ENCODE measurements around the gene CPED1. TPM values are rescaled to one million over a fixed set of nuclear protein-coding genes. Genes with fewer than 3 reads are reported as not detected.

Gene CPED1
- total RNA-seq, 1 experiment from 2014 or later: 0.13 TPM

GRCh38 chr7:120949998-120950538 lies 38.4 kb upstream of the CPED1 start:
- Histone ChIP-seq H2BK120ac (ENCODE audit: low read depth, low read length, poor library complexity, severe bottlenecking) (no peak overlapping the region), H3K23me2 (ENCODE audit: insufficient read length, low read depth, low read length, poor library complexity, severe bottlenecking) (peaks cover 4% of the 10 kb centered on the region), H3K9ac (ENCODE audit: extremely low read depth, insufficient read length, low read length) (peak overlapping the region; percentile 95), H4K20me1 (ENCODE audit: control insufficient read depth, insufficient read depth, insufficient read length) (no peaks in the 10 kb centered on the region), H3K56ac (ENCODE audit: insufficient read length, low read depth, low read length) (no peak overlapping the region), H3K14ac (ENCODE audit: insufficient read depth, low read length) (no peak overlapping the region), H3K4ac (ENCODE audit: low read depth, low read length) (no peak overlapping the region), H3K27me3 (ENCODE audit: insufficient read depth, low read length) (no peaks in the 10 kb centered on the region), H2AFZ (ENCODE audit: low read length) (peak overlapping the region; percentile 94), H2BK15ac (ENCODE audit: low read depth, low read length) (no peak overlapping the region), H2BK12ac (ENCODE audit: insufficient read length, low read depth, low read length) (no peak overlapping the region), H3K23ac (ENCODE audit: insufficient read length, low read depth, low read length) (no peak overlapping the region), H3K4me1 (ENCODE audit: insufficient read depth, low read length) (no peaks in the 10 kb centered on the region; the same call in 1 of the 2 replicates), H3K79me2 (ENCODE audit: insufficient read depth, low read length) (0 out of 2 replicates have a peak, but pooled peaks cover 2% of the 10 kb centered on the region), H3K18ac (ENCODE audit: insufficient read length, low read depth, low read length) (peak overlapping the region; percentile 51), H3K4me2 (ENCODE audit: insufficient read depth, insufficient read length, low read length) (peak overlapping the region; percentile 83), H4K91ac (ENCODE audit: insufficient read length, low read depth, low read length) (no peak overlapping the region), H2AK5ac (ENCODE audit: insufficient read length, low read length) (no peak overlapping the region), H4K8ac (replicated peaks; ENCODE audit: insufficient read length, low read depth, low read length) (no peak overlapping the region), H3K79me1 (ENCODE audit: insufficient read depth, low read depth, low read length, poor library complexity, severe bottlenecking) (peaks cover 3% of the 10 kb centered on the region), H2BK5ac (ENCODE audit: insufficient read length, low read length) (no peak overlapping the region), H3K27ac (ENCODE audit: insufficient read length, low read depth, low read length) (no peak overlapping the region), H3T11ph (ENCODE audit: low read length) (no peak overlapping the region), H2BK20ac (ENCODE audit: low read depth, low read length, poor library complexity, severe bottlenecking) (no peak overlapping the region), H3K9me3 (ENCODE audit: control insufficient read depth, low read depth, low read length) (no peaks in the 10 kb centered on the region), H4K5ac (ENCODE audit: insufficient read length, low read depth, low read length) (no peak overlapping the region)
- Mint-ChIP-seq H3K36me3 (ENCODE audit: insufficient read depth in 1 of 3, low read depth in 3 of 3) (peaks cover 2 to 22% (median 18%) of the 10 kb centered on the region in 3 experiments; a peak in 6 of 7 replicates), H3K4me1 (peaks cover 12% of the 10 kb centered on the region in 2 experiments), H3K4me3 (peak overlapping the region; percentile 81 to 87), H3K9me3 (no peaks in the 10 kb centered on the region), H3K27me3 (ENCODE audit: low read depth) (no peaks in the 10 kb centered on the region), H3K27ac (peak overlapping the region; percentile 99; a peak in 5 of 7 replicates)
- no peak for DNase-seq
- TF ChIP-seq, protein P1, sequence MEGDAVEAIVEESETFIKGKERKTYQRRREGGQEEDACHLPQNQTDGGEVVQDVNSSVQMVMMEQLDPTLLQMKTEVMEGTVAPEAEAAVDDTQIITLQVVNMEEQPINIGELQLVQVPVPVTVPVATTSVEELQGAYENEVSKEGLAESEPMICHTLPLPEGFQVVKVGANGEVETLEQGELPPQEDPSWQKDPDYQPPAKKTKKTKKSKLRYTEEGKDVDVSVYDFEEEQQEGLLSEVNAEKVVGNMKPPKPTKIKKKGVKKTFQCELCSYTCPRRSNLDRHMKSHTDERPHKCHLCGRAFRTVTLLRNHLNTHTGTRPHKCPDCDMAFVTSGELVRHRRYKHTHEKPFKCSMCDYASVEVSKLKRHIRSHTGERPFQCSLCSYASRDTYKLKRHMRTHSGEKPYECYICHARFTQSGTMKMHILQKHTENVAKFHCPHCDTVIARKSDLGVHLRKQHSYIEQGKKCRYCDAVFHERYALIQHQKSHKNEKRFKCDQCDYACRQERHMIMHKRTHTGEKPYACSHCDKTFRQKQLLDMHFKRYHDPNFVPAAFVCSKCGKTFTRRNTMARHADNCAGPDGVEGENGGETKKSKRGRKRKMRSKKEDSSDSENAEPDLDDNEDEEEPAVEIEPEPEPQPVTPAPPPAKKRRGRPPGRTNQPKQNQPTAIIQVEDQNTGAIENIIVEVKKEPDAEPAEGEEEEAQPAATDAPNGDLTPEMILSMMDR (conservative IDR thresholded peaks at IDR 0.05): no peak
- no CpG with 5 or more reads among the region's 10 CpGs for WGBS (ENCODE audit: extremely low coverage, insufficient read length, low lambda C conversion rate)

Data from H9 (cell line).